B cell (primary cell): Measurements from ENCODE around the gene NINJ2. TPM values are rescaled to one million over a fixed set of nuclear protein-coding genes. Genes with fewer than 3 reads are reported as not detected.

Source experiments
- ATAC-seq: fragments of 200-7000 bp; cut with Tn5 transposase; one replicate; pipeline ENCODE4 v1.10.0; 2021; ENCODE audit warnings: low read depth, mild to moderate bottlenecking, moderate number of reproducible peaks, moderate library complexity
- CTCF ChIA-PET: fragments of 350-600 bp; sonication (Branson Sonifier 250); formaldehyde crosslinking; loops from one replicate; lab custom pipeline; 2021; ENCODE audit warnings: antibody characterized with exemption, inconsistent platforms; lab: Charles Lee
- POLR2A ChIA-PET: fragments of 350-600 bp; sonication (Branson Sonifier 250); formaldehyde crosslinking; loops from one replicate; lab custom pipeline; 2021; ENCODE audit warnings: antibody characterized with exemption; lab: Charles Lee
- DNase-seq: peaks from one replicate; pipeline ENCODE4 v3.0.0; 2013
- H2AFZ ChIP-seq: 2 replicates; pipeline ENCODE4 v1.6.1; 2012; ENCODE audit warnings: mild to moderate bottlenecking, low read depth, low read length; ENCODE audit not compliant: insufficient read depth, poor library complexity, severe bottlenecking
- H3K27ac ChIP-seq, 2 donors: 1 replicate in 1 of 2; 2 replicates in 1 of 2; pipeline ENCODE4 v1.5.1; 2012 to 2013; ENCODE audit warnings: low read length in 2 of 2, mild to moderate bottlenecking in 2 of 2, moderate library complexity in 1 of 2
- H3K27me3 ChIP-seq, 4 experiments: fragments of 200-600 bp in 1 of 4; sonication (generic) in 1 of 4; replicated peaks in 1 of 4; 1 replicate in 2 of 4; 2 replicates in 2 of 4; pipeline versions ENCODE4 v1.6.1 to v1.7.0; 2013 to 2016; ENCODE audit warnings: low read length in 3 of 4, mild to moderate bottlenecking in 2 of 4, mixed read lengths in 1 of 4, moderate library complexity in 1 of 4; ENCODE audit not compliant: insufficient read depth in 4 of 4, control insufficient read depth in 3 of 4; ENCODE audit errors: control extremely low read depth in 1 of 4
- H3K36me3 ChIP-seq, 2 experiments: replicated peaks in 1 of 2; 1 replicate in 1 of 2; 2 replicates in 1 of 2; pipeline versions ENCODE4 v1.6.1 to v1.7.1; 2013; ENCODE audit warnings: low read length in 1 of 2; ENCODE audit not compliant: insufficient read depth in 2 of 2, control insufficient read depth in 1 of 2; ENCODE audit errors: control extremely low read depth in 1 of 2, extremely low read depth in 1 of 2
- H3K4me1 ChIP-seq, 2 donors: fragments of 200-600 bp in 1 of 2; sonication (generic) in 1 of 2; 1 replicate in 1 of 2; 2 replicates in 1 of 2; pipeline versions ENCODE4 v1.5.1 to v1.6.1; 2013 to 2017; ENCODE audit warnings: low read length in 2 of 2; ENCODE audit not compliant: control insufficient read depth in 2 of 2, insufficient read depth in 2 of 2
- H3K4me2 ChIP-seq: replicated peaks from 2 replicates; pipeline ENCODE3; 2012; ENCODE audit warnings: mild to moderate bottlenecking, low read depth, low read length; ENCODE audit not compliant: poor library complexity, severe bottlenecking
- H3K4me3 ChIP-seq, 5 experiments: fragments of 200-600 bp in 1 of 5; sonication (generic) in 1 of 5; 1 replicate in 3 of 5; 2 replicates in 2 of 5; pipeline versions ENCODE4 v1.5.1 to v1.7.0; 2011 to 2016; ENCODE audit warnings: low read length in 4 of 5, mild to moderate bottlenecking in 4 of 5, low read depth in 2 of 5, control low read depth in 1 of 5, moderate library complexity in 1 of 5; ENCODE audit not compliant: insufficient read depth in 1 of 5; ENCODE audit errors: control extremely low read depth in 1 of 5, extremely low read depth in 1 of 5
- H3K79me2 ChIP-seq: fragments of 200-600 bp; sonication (generic); one replicate; pipeline ENCODE4 v1.6.0; 2016; ENCODE audit warnings: low read length; ENCODE audit not compliant: control insufficient read depth, insufficient read depth
- H3K9ac ChIP-seq: fragments of 200-600 bp; sonication (generic); 2 replicates; pipeline ENCODE4 v1.6.1; 2017; ENCODE audit warnings: mild to moderate bottlenecking, low read length, moderate library complexity
- H3K9me3 ChIP-seq, 3 donors: one replicate each; pipeline versions ENCODE4 v1.6.1 to v1.7.1; 2013; ENCODE audit warnings: low read length in 2 of 3; ENCODE audit not compliant: control insufficient read depth in 2 of 3, insufficient read depth in 1 of 3; ENCODE audit errors: control extremely low read depth in 1 of 3
- H4K20me1 ChIP-seq: 2 replicates; pipeline ENCODE4 v1.6.0; 2012; ENCODE audit warnings: mild to moderate bottlenecking, low read length; ENCODE audit not compliant: insufficient read depth, control insufficient read depth, poor library complexity, severe bottlenecking
- H3K27ac Mint-ChIP-seq: one replicate; pipeline ENCODE4 v1.8.0; 2021; ENCODE audit warnings: mixed read lengths
- H3K27me3 Mint-ChIP-seq: one replicate; pipeline ENCODE4 v1.8.0; 2021; ENCODE audit warnings: mixed read lengths
- H3K4me1 Mint-ChIP-seq: one replicate; pipeline ENCODE4 v1.8.0; 2021; ENCODE audit warnings: mixed read lengths
- H3K4me3 Mint-ChIP-seq: one replicate; pipeline ENCODE4 v1.8.0; 2021; ENCODE audit warnings: mixed read lengths
- H3K9me3 Mint-ChIP-seq: one replicate; pipeline ENCODE4 v1.8.0; 2022; ENCODE audit warnings: mixed read lengths; ENCODE audit not compliant: insufficient read depth
- EZH2 ChIP-seq: IDR thresholded peaks from 2 replicates; pipeline ENCODE4 v1.6.1; 2012; ENCODE audit warnings: borderline replicate concordance, low read depth, mild to moderate bottlenecking, moderate library complexity, low read length; ENCODE audit not compliant: insufficient read depth, poor library complexity, severe bottlenecking
- WGBS: methylation state at CpG from one replicate; pipeline ENCODE4 v1.1.5; 2013; ENCODE audit warnings: missing lambda C conversion rate; ENCODE audit not compliant: insufficient coverage; 5-methylcytosine and 5-hydroxymethylcytosine counted together
- intact Hi-C: fragments of 100-400 bp; cut with micrococcal nuclease; formaldehyde crosslinking; loops from one replicate; pipeline ENCODE4 v1.10.0; 2022
- polyA plus RNA-seq: library from polyadenylated mRNA; depleted of rRNA; stranded (reverse); fragments of >200 nt; gene quantifications from 2 replicates; pipeline ENCODE4 v1.2.3, GENCODE V29; 2012
- total RNA-seq, 2 donors: library from RNA; stranded (reverse); fragments of 120-200 nt in 1 of 2; gene quantifications; 1 replicate in 1 of 2; 2 replicates in 1 of 2; pipeline versions ENCODE4 v1.2.3 to v1.2.4, GENCODE V29; 2013 to 2022
- TF ChIP-seq, protein P1 (sequence below): fragments of 200-600 bp; IDR thresholded peaks from one replicate; pipeline ENCODE4 v1.8.0; 2022; ENCODE audit warnings: antibody characterized with exemption, mild to moderate bottlenecking

Gene NINJ2
- total and polyA plus RNA-seq, 2 donors (not counting 1 experiment from before 2014, with no cell fraction given): 2.9 to 10.2 TPM

DNA sequence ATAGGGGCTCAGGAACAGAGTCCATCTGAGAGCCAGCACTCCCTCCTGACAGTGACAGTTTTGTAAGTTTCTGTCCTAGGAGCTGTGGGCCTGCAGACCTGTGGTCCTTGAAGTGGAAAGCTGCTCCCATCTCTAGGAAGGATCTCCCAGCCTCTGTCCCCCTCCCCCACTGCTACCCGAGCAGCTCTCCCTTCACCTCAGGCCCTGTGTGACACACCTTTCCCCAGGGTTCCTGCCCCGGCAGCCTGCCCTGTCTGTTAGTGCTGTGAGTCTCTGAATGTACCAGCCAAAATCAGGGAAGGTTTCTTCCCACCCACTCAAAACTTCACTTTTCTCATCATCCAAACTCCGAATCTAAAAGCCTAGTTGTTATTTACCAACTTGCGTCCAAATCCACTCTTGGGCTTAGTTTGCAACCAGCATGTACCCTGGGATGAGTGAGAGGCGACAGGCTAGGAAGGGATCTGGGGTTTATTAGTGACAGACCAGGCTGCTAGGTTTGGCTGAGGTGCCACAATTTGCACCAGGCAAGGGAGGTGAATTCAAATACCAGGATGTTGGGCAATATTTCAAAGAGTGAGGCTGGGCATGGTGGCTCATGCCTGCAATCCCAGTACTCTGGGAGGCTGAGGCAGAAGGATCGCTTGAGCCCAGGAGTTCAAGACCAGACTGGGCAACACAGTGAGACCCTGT is 39.9 kb downstream of the NINJ2 start:
- no peaks in the 10 kb centered on the region for H4K20me1 ChIP-seq
- DNase-seq (no peak), ATAC-seq (no peak)
- H3K9me3 ChIP-seq: no peaks in the 10 kb centered on the region
- intact Hi-C loops: no loop called here
- Mint-ChIP-seq H3K4me3 (no peak overlapping the region), H3K9me3 (no peaks in the 10 kb centered on the region), H3K27me3 (no peaks in the 10 kb centered on the region), H3K4me1 (peaks cover 7% of the 10 kb centered on the region), H3K27ac (no peak overlapping the region)
- WGBS: 100% methylated on average over 5 of the region's 6 CpGs
- H3K4me1 ChIP-seq: peaks cover 0 to 9% of the 10 kb centered on the region in 2 donors
- POLR2A ChIA-PET: interaction anchor here (0.6 kb wide), 1 partner anchor 128 kb away, joined by 5 read pairs; no protein-coding TSS in a partner anchor
- TF ChIP-seq EZH2: no peak
- TF ChIP-seq, protein P1, sequence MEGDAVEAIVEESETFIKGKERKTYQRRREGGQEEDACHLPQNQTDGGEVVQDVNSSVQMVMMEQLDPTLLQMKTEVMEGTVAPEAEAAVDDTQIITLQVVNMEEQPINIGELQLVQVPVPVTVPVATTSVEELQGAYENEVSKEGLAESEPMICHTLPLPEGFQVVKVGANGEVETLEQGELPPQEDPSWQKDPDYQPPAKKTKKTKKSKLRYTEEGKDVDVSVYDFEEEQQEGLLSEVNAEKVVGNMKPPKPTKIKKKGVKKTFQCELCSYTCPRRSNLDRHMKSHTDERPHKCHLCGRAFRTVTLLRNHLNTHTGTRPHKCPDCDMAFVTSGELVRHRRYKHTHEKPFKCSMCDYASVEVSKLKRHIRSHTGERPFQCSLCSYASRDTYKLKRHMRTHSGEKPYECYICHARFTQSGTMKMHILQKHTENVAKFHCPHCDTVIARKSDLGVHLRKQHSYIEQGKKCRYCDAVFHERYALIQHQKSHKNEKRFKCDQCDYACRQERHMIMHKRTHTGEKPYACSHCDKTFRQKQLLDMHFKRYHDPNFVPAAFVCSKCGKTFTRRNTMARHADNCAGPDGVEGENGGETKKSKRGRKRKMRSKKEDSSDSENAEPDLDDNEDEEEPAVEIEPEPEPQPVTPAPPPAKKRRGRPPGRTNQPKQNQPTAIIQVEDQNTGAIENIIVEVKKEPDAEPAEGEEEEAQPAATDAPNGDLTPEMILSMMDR: no peak
- H2AFZ ChIP-seq: no peak overlapping the region
- no peaks in the 10 kb centered on the region for H3K27me3 ChIP-seq
- peaks cover 3% of the 10 kb centered on the region for H3K79me2 ChIP-seq
- no peak overlapping the region for H3K9ac ChIP-seq
- H3K27ac ChIP-seq: no peak overlapping the region
- no peaks in the 10 kb centered on the region for H3K36me3 ChIP-seq
- CTCF ChIA-PET: interaction anchor here (0.7 to 6.1 kb wide), 5 partner anchors 9 to 193 kb away, joined by 3 to 52 read pairs (median 3); no protein-coding TSS in a partner anchor
- no peak overlapping the region for H3K4me3 ChIP-seq
- no peak overlapping the region for H3K4me2 ChIP-seq

DNA sequence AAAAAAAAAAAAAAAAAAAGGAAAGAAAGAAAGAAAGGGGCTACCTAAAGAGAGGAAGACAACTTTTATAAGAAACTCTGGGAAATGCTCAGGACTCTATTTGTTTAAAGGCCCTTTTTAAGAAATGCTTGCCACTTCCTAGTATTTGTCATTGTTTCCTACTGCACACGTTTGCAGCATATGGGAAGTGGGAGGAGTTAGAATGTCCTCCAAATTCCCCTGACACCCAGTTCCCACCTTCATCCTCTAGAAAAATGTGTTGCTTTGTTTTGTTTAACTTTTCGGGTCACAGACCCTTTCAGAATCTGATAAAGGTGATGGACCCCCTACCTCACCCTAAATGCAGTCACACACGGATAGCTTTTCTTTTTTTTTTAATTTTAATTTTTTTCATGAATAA is 40.8 kb downstream of the NINJ2 start:
- H2AFZ ChIP-seq: no peak overlapping the region
- no peak overlapping the region for H3K27ac ChIP-seq
- ATAC-seq: no peak
- no peaks in the 10 kb centered on the region for H3K9me3 ChIP-seq
- no peak for TF ChIP-seq EZH2
- TF ChIP-seq, protein P1: no peak
- H4K20me1 ChIP-seq: no peaks in the 10 kb centered on the region
- Mint-ChIP-seq H3K27me3 (no peaks in the 10 kb centered on the region), H3K4me3 (no peak overlapping the region), H3K9me3 (no peaks in the 10 kb centered on the region), H3K4me1 (peaks cover 3% of the 10 kb centered on the region), H3K27ac (peak overlapping the region; percentile 6)
- peaks cover 3% of the 10 kb centered on the region for H3K79me2 ChIP-seq
- no peak overlapping the region for H3K4me3 ChIP-seq
- no peak for DNase-seq
- POLR2A ChIA-PET: no interaction called here
- H3K4me1 ChIP-seq: peaks cover 0 to 2% of the 10 kb centered on the region in 2 donors
- intact Hi-C loops: no loop called here
- CTCF ChIA-PET: interaction anchor here (0.7 to 6.1 kb wide), 3 partner anchors 8 to 128 kb away, joined by 3 to 52 read pairs (median 3); no protein-coding TSS in a partner anchor
- no peaks in the 10 kb centered on the region for H3K36me3 ChIP-seq
- no peak overlapping the region for H3K4me2 ChIP-seq
- H3K9ac ChIP-seq: no peak overlapping the region
- H3K27me3 ChIP-seq: no peaks in the 10 kb centered on the region
- WGBS: no CpG with 5 or more reads among the region's 3 CpGs
